ENCODE data around the gene MS4A12. TPM values are rescaled to one million over a fixed set of nuclear protein-coding genes. Genes with fewer than 3 reads are reported as not detected.

MS4A12 gene
- total RNA-seq, 1 experiment from 2014 or later: not detected

- TF ChIP-seq ARID4B (CRISPR knock-in tag; IDR thresholded peaks at IDR 0.05; ENCODE audit: borderline replicate concordance): no peak
Measured at GRCh38 chr11:60512651-60513225, 20.2 kb downstream of the MS4A12 start (continued).

- no peak for ATAC-seq
- no peak for DNase-seq (ENCODE audit: low spot score)
Measured at GRCh38 chr11:60513496-60514460, 21.2 kb downstream of the MS4A12 start.

More at GRCh38 chr11:60513496-60514460, 21.2 kb downstream of the MS4A12 start:
- no peak overlapping the region for H3K4me3 Mint-ChIP-seq
- peaks cover 6% of the 10 kb centered on the region for H3K4me1 Mint-ChIP-seq
- H3K36me3 Mint-ChIP-seq: peaks cover 16% of the 10 kb centered on the region
- ChIA-PET CTCF (interaction anchor here (0.7 kb wide), 1 partner anchor 219 kb away, joined by 3 read pairs; no protein-coding TSS in a partner anchor), POLR2A (no interaction called here)
- H3K9me3 Mint-ChIP-seq: peaks cover 17% of the 10 kb centered on the region
- TF ChIP-seq ARID4B (CRISPR knock-in tag; IDR thresholded peaks at IDR 0.05; ENCODE audit: borderline replicate concordance) (no peak), ZBTB21 (CRISPR knock-in tag; IDR thresholded peaks at IDR 0.05; ENCODE audit: borderline replicate concordance) (no peak), FOXK1 (CRISPR knock-in tag; IDR thresholded peaks at IDR 0.05) (no peak), JAZF1 (CRISPR knock-in tag; IDR thresholded peaks at IDR 0.05) (no peak), ZNF317 (CRISPR knock-in tag; IDR thresholded peaks at IDR 0.05; ENCODE audit: borderline replicate concordance, low read depth) (no peak), ZNF532 (CRISPR knock-in tag; IDR thresholded peaks at IDR 0.05; ENCODE audit: borderline replicate concordance) (no peak), TEAD1 (CRISPR knock-in tag; IDR thresholded peaks at IDR 0.05) (no peak), NR1H2 (CRISPR knock-in tag; IDR thresholded peaks at IDR 0.05) (no peak), GRHL2 (CRISPR knock-in tag; IDR thresholded peaks at IDR 0.05; ENCODE audit: insufficient replicate concordance, severe bottlenecking) (no peak)
- no peak overlapping the region for H3K27ac Mint-ChIP-seq
- no peaks in the 10 kb centered on the region for H3K27me3 Mint-ChIP-seq (ENCODE audit: low read depth)
